Spleen (tissue), 11 donors: Measurements from ENCODE around the gene GRID2IP. TPM values are rescaled to one million over a fixed set of nuclear protein-coding genes. Genes with fewer than 3 reads are reported as not detected.

Experiments
- DNase-seq: peaks from one replicate; pipeline ENCODE4 v3.0.0-alpha.2; 2020
- H3K27ac ChIP-seq, 8 donors: fragments of 200-600 bp; sonication (generic) in 7 of 8; 1 replicate in 4 of 8; 2 replicates in 4 of 8; pipeline versions ENCODE4 v1.5.0 to v1.8.0; 2016 to 2021; ENCODE audit warnings: inconsistent platforms in 4 of 8, mild to moderate bottlenecking in 4 of 8, moderate library complexity in 1 of 8
- H3K27me3 ChIP-seq, 7 donors: fragments of 200-600 bp; sonication (generic) in 6 of 7; replicated peaks in 1 of 7; 1 replicate in 4 of 7; 2 replicates in 3 of 7; pipeline versions ENCODE4 v1.5.0 to v1.8.0; 2016 to 2021; ENCODE audit warnings: inconsistent platforms in 3 of 7, mild to moderate bottlenecking in 1 of 7
- H3K36me3 ChIP-seq, 6 donors: fragments of 200-600 bp; sonication (generic) in 5 of 6; 1 replicate in 4 of 6; 2 replicates in 2 of 6; pipeline versions ENCODE4 v1.5.0 to v1.8.0; 2016 to 2021; ENCODE audit warnings: inconsistent platforms in 2 of 6
- H3K4me1 ChIP-seq, 6 donors: fragments of 200-600 bp; sonication (generic) in 5 of 6; 1 replicate in 3 of 6; 2 replicates in 3 of 6; pipeline versions ENCODE4 v1.5.0 to v1.8.0; 2016 to 2021; ENCODE audit warnings: inconsistent platforms in 3 of 6
- H3K4me3 ChIP-seq, 8 donors: fragments of 200-600 bp; sonication (generic) in 7 of 8; 1 replicate in 4 of 8; 2 replicates in 4 of 8; pipeline versions ENCODE4 v1.5.0 to v1.8.0; 2016 to 2021; ENCODE audit warnings: inconsistent platforms in 4 of 8, mild to moderate bottlenecking in 4 of 8, moderate library complexity in 2 of 8
- H3K9me3 ChIP-seq, 8 donors: fragments of 200-600 bp; sonication (generic) in 7 of 8; 1 replicate in 4 of 8; 2 replicates in 4 of 8; pipeline versions ENCODE4 v1.5.0 to v1.8.0; 2016 to 2021; ENCODE audit warnings: inconsistent platforms in 4 of 8
- CTCF ChIP-seq, 11 experiments: fragments of 200-600 bp in 7 of 11; fragments of 450-650 bp in 4 of 11; sonication (generic) in 4 of 11; IDR thresholded peaks in 8 of 11; conservative IDR thresholded peaks in 3 of 11; 1 replicate in 7 of 11; 2 replicates in 4 of 11; pipeline versions ENCODE4 v1.4.0 to v1.8.0; 2016 to 2021; ENCODE audit warnings: antibody characterized with exemption in 11 of 11, inconsistent platforms in 4 of 11, mild to moderate bottlenecking in 1 of 11
- POLR2A ChIP-seq, 3 donors: fragments of 450-650 bp; IDR thresholded peaks; one replicate each; pipeline ENCODE4 v1.5.1; 2017; ENCODE audit warnings: antibody characterized with exemption in 3 of 3, mild to moderate bottlenecking in 1 of 3
- POLR2AphosphoS5 ChIP-seq, 3 donors: sonication (generic); formaldehyde crosslinking; IDR thresholded peaks; one replicate each; pipeline ENCODE4 v1.5.1; 2017; ENCODE audit warnings: antibody characterized with exemption in 3 of 3
- WGBS, 5 donors: extraction: QIAGEN DNeasy Blood & Tissue Kit in 3 of 5; methylation state at CpG; one replicate each; pipeline versions ENCODE4 v1.1.5 to v1.1.7; 2013 to 2018; 5-methylcytosine and 5-hydroxymethylcytosine counted together
- intact Hi-C: fragments of 100-400 bp; cut with DNase I; formaldehyde crosslinking; loops from one replicate; pipeline ENCODE4 v1.15.0; 2023; ENCODE audit warnings: low total_unique reads
- polyA plus RNA-seq, 3 donors: library from polyadenylated mRNA; stranded (reverse); fragments of 200-250 nt; gene quantifications; one replicate each; pipeline ENCODE4 v1.2.1, GENCODE V29; 2013
- total RNA-seq, 7 donors: library from RNA; depleted of rRNA in 3 of 7; stranded (reverse); fragments of >200 nt in 3 of 7; fragmentation: NEBNext Ultra II Directional in 4 of 7; extraction: Animal tissue kit (Norgen Biotek cat#: 25700) in 4 of 7; gene quantifications; one replicate each; pipeline versions ENCODE4 v1.1.0 to v1.2.1, GENCODE V29; 2016 to 2021
- donor health status: healthy with polysubstance abuse.
- donor health status: DM: no; HTN: no; CAD: no; lungs with moderate emphysema.
- donor health status: DM: no; HTN: no; CAD: no.
- donor health status: Bipolar disorder and iron deficiency.
- donor health status: healthy.
- donor health status: DM: no; HTN: no; CAD: no.
- donor health status: DM: yes; HTN: yes; CAD: no.

The GRID2IP gene
- total and polyA plus RNA-seq, 10 donors: 0.08 to 1.0 (median 0.31) TPM; not detected in 2

GRCh38 chr7:6512892-6513291 lies 38.4 kb downstream of the GRID2IP start:
- Histone ChIP-seq H3K4me1 (peaks cover 4 to 9% (median 8%) of the 10 kb centered on the region in 6 donors), H3K36me3 (no peaks in the 10 kb centered on the region), H3K9me3 (no peaks in the 10 kb centered on the region), H3K4me3 (no peak overlapping the region), H3K27me3 (no peaks in the 10 kb centered on the region), H3K27ac (no peak overlapping the region)
- WGBS, 5 donors: 81 to 88% (median 87%) methylated on average over 6 of the region's 6 CpGs
- intact Hi-C loops: loop anchor here (10.0 kb wide), 1 partner anchor 72 kb away; no protein-coding TSS in a partner anchor
- TF ChIP-seq POLR2AphosphoS5 (IDR thresholded peaks at IDR 0.05) (no peak), POLR2A (IDR thresholded peaks at IDR 0.05) (no peak), CTCF (IDR thresholded peaks at IDR 0.05 in 8 of 11, conservative IDR thresholded peaks at IDR 0.05 in 3 of 11) (no peak)
- DNase-seq: no peak

GRCh38 chr7:6510476-6511133 lies 40.7 kb downstream of the GRID2IP start:
- H3K36me3 ChIP-seq: no peaks in the 10 kb centered on the region
- no peaks in the 10 kb centered on the region for H3K27me3 ChIP-seq
- H3K9me3 ChIP-seq: no peaks in the 10 kb centered on the region
- 93 to 95% (median 94%) methylated on average over 12 to 26 of the region's 26 CpGs for WGBS, 5 donors
- no peak for DNase-seq
- no peaks in the 10 kb centered on the region for H3K4me1 ChIP-seq
- no peak overlapping the region for H3K27ac ChIP-seq
- intact Hi-C loops: loop anchor here (10.0 kb wide), 1 partner anchor 74 kb away; no protein-coding TSS in a partner anchor
- H3K4me3 ChIP-seq: no peak overlapping the region
- TF ChIP-seq POLR2A (IDR thresholded peaks at IDR 0.05) (no peak), CTCF (IDR thresholded peaks at IDR 0.05 in 8 of 11, conservative IDR thresholded peaks at IDR 0.05 in 3 of 11) (no peak), POLR2AphosphoS5 (IDR thresholded peaks at IDR 0.05) (no peak)

GRCh38 chr7:6508950-6509349 lies 42.3 kb downstream of the GRID2IP start:
- intact Hi-C loops: no loop called here
- Histone ChIP-seq H3K4me1 (peaks cover 5 to 10% (median 7%) of the 10 kb centered on the region in 6 donors), H3K9me3 (no peaks in the 10 kb centered on the region), H3K36me3 (no peaks in the 10 kb centered on the region), H3K4me3 (no peak overlapping the region), H3K27ac (no peak overlapping the region), H3K27me3 (no peaks in the 10 kb centered on the region)
- 83 to 92% (median 90%) methylated on average over 11 to 24 of the region's 24 CpGs for WGBS, 5 donors
- TF ChIP-seq POLR2A (IDR thresholded peaks at IDR 0.05) (no peak), CTCF (IDR thresholded peaks at IDR 0.05 in 8 of 11, conservative IDR thresholded peaks at IDR 0.05 in 3 of 11) (no peak), POLR2AphosphoS5 (IDR thresholded peaks at IDR 0.05) (no peak)
- DNase-seq: no peak

- Histone ChIP-seq H3K4me1 (peaks cover 5 to 10% (median 7%) of the 10 kb centered on the region in 6 donors), H3K9me3 (no peaks in the 10 kb centered on the region), H3K27ac (no peak overlapping the region), H3K36me3 (no peaks in the 10 kb centered on the region), H3K4me3 (no peak overlapping the region), H3K27me3 (no peaks in the 10 kb centered on the region)
- TF ChIP-seq CTCF (IDR thresholded peaks at IDR 0.05 in 8 of 11, conservative IDR thresholded peaks at IDR 0.05 in 3 of 11) (no peak), POLR2A (IDR thresholded peaks at IDR 0.05) (no peak), POLR2AphosphoS5 (IDR thresholded peaks at IDR 0.05) (no peak)
- DNase-seq: no peak
- 92 to 96% (median 94%) methylated on average over 6 of the region's 6 CpGs for WGBS, 5 donors
- intact Hi-C loops: no loop called here
Observed at GRCh38 chr7:6508539-6508938, 42.7 kb downstream of the GRID2IP start.
